Esophagus (tissue), 2 donors: Measurements from ENCODE around the gene TSPAN33. TPM values are rescaled to one million over a fixed set of nuclear protein-coding genes. Genes with fewer than 3 reads are reported as not detected.

Experiments
- H3K27ac ChIP-seq, 2 donors: one replicate each; pipeline ENCODE4 v1.5.1; 2013; ENCODE audit warnings: low read depth in 2 of 2, mild to moderate bottlenecking in 2 of 2, inconsistent platforms in 1 of 2, low read length in 1 of 2, moderate library complexity in 1 of 2
- H3K27me3 ChIP-seq, 2 donors: one replicate each; pipeline ENCODE4 v1.6.1; 2013; ENCODE audit warnings: low read length in 2 of 2, control low read depth in 1 of 2, mild to moderate bottlenecking in 1 of 2; ENCODE audit not compliant: insufficient read depth in 2 of 2, control insufficient read depth in 1 of 2
- H3K36me3 ChIP-seq, 2 donors: one replicate each; pipeline ENCODE4 v1.6.1; 2013; ENCODE audit warnings: low read length in 1 of 2; ENCODE audit not compliant: control insufficient read depth in 2 of 2, insufficient read depth in 2 of 2
- H3K4me1 ChIP-seq, 2 donors: one replicate each; pipeline ENCODE4 v1.6.1; 2013; ENCODE audit warnings: low read length in 1 of 2; ENCODE audit not compliant: control insufficient read depth in 2 of 2, insufficient read depth in 2 of 2
- H3K4me3 ChIP-seq, 2 donors: one replicate each; pipeline ENCODE4 v1.5.1; 2013; ENCODE audit warnings: low read length in 2 of 2, mild to moderate bottlenecking in 2 of 2, low read depth in 1 of 2, moderate library complexity in 1 of 2
- H3K9me3 ChIP-seq, 2 donors: one replicate each; pipeline ENCODE4 v1.6.1; 2013; ENCODE audit warnings: mild to moderate bottlenecking in 2 of 2, low read depth in 1 of 2, low read length in 1 of 2, moderate library complexity in 1 of 2; ENCODE audit not compliant: control insufficient read depth in 2 of 2, insufficient read depth in 1 of 2
- WGBS, 2 donors: extraction: QIAGEN DNeasy Blood & Tissue Kit; methylation state at CpG; one replicate each; pipeline ENCODE4 v1.1.7; 2013; 5-methylcytosine and 5-hydroxymethylcytosine counted together
- polyA plus RNA-seq, 2 donors: library from polyadenylated mRNA; stranded (reverse); fragments of 200-250 nt; gene quantifications; one replicate each; pipeline ENCODE4 v1.2.3, GENCODE V29; 2013
- donor health status: healthy with polysubstance abuse.
- donor health status: Bipolar disorder and iron deficiency.

Gene TSPAN33, protein sequence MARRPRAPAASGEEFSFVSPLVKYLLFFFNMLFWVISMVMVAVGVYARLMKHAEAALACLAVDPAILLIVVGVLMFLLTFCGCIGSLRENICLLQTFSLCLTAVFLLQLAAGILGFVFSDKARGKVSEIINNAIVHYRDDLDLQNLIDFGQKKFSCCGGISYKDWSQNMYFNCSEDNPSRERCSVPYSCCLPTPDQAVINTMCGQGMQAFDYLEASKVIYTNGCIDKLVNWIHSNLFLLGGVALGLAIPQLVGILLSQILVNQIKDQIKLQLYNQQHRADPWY
- 1 to 10 TPM; 1.8 to 3.8 TPM for polyA plus RNA-seq

DNA sequence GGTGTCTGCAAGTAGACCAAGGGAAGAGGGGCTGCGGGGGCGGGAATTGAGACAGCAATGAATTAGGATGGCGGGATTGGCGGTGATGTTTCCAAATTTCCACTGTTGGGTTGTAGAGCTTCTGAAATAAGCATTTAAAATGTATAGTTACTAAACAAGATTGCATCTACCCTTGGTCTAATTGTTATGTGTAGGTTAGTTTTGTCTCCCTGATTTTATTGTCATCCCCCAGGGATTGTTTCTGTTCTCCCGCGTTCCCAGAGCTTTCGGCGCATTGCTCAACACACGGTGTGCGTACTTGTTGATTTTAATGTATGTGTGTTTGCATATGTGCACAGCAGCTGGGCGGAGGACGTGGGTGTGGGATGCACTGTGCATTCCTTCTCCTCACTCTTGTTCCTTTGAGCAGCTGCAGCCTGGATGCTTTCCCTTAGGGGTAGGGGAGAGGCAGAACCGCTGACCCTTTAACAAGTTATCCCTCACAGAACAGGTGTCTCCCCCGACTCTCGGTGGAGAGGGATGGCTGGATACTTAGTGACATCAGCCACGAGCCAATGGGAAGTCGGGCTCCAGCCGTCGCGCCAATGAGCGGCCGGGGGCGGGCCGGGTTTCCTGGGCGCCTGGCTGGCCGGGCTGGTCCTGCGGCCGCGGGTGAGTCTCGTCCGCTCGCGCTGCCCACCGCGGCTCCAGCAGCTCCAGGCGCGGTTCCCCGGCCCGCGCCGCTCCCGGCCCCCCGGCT, at the start of gene TSPAN33:
Gene TSPAN33, plus strand, starts transcription at position 613 of the 739 bp plus-strand sequence. CDS start 274 bp downstream, outside the sequence.
- H3K27ac ChIP-seq: no peak within 1 kb of the TSS
- 1% methylated on average over 28 to 43 of the region's 43 CpGs for WGBS, 2 donors
- no peaks in the 10 kb centered on the region for H3K27me3 ChIP-seq

DNA sequence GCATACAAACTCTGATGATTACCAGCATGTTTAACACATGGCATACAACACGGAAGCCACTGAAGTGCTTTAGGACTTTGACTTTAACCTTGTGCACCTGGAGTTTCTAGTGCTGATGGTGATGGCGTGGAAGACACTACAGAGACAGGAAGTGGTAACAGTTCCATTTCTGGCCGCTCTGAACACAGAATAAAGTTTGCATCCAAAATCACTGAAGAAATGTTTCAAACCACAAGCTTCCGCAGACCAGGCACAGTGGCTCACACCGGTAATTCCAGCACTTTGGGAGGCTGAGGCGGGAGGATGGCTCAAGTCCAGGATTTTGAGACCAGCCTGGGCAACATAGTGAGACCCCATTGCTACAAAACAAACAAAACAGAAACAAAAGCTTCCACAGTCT, 49.2 kb upstream of the TSPAN33 start:
- Histone ChIP-seq H3K27ac (no peak overlapping the region), H3K27me3 (no peaks in the 10 kb centered on the region), H3K36me3 (no peaks in the 10 kb centered on the region), H3K4me3 (no peak overlapping the region), H3K4me1 (no peaks in the 10 kb centered on the region), H3K9me3 (no peaks in the 10 kb centered on the region)
- 63 to 70% methylated on average over 6 of the region's 6 CpGs for WGBS, 2 donors

More for the DNA sequence above, at the start of gene TSPAN33:
- Histone ChIP-seq H3K4me3 (peak within 1 kb of the TSS; percentile 45 to 74), H3K9me3 (no peaks in the 10 kb centered on the region), H3K36me3 (no peaks in the 10 kb centered on the region), H3K4me1 (peaks cover 3 to 5% of the 10 kb centered on the region in 2 donors)

DNA sequence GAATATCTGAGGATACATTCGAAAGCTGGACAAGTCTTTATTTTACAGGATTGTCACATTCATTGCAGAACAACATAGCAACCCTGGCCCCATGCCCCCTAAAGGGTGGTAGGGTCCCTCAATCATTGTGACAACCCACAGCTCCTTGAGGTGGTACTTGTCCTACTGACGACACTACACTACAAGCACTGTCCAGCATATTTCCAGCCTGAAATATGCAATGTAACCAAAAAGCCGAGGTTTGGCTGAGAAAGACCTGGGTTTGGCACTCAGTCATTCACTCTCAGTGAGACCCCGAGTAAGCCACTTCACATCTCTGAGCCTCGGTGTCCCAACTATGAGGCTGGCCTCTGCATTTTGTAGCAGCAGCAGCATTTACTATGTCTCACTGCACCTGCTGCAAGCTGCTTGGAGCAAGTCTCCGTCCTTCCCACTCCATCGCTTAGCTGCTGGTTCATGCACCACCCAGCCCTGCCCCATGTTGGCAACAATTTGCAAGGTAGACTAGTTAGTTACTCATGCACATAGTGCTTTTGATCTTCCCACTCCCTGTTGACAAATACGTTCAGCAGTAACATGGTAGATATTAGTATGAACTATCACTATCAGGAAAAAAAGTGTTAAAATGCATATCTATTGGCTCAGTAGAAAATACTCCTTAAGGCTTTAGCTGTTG, 46.0 kb upstream of the TSPAN33 start:
- Histone ChIP-seq H3K4me3 (no peak overlapping the region), H3K27ac (no peak overlapping the region), H3K4me1 (no peaks in the 10 kb centered on the region), H3K9me3 (no peaks in the 10 kb centered on the region), H3K36me3 (no peaks in the 10 kb centered on the region), H3K27me3 (no peaks in the 10 kb centered on the region)
- WGBS, 2 donors: 68 to 72% methylated on average over 8 of the region's 8 CpGs

DNA sequence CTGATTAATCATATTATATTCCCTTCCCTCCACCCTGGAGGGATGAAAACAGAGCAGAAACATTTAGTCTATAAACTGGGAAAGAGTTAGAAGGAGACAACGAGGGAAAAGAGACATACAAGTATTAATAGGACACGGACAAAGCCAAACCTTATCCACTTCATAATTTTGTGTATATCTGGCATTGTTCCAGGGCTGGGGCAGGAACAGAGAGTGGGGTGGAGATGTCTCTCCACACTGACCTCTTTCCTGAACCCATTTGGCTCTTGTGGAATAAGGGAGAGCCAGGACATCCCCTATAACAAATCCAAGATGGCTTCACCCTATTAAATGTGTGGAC, 43.7 kb upstream of the TSPAN33 start:
- Histone ChIP-seq H3K4me3 (no peak overlapping the region), H3K27me3 (no peaks in the 10 kb centered on the region), H3K9me3 (no peaks in the 10 kb centered on the region), H3K4me1 (no peaks in the 10 kb centered on the region), H3K36me3 (no peaks in the 10 kb centered on the region), H3K27ac (no peak overlapping the region)
- WGBS, 2 donors: 45 to 53% methylated on average over 2 of the region's 2 CpGs

DNA sequence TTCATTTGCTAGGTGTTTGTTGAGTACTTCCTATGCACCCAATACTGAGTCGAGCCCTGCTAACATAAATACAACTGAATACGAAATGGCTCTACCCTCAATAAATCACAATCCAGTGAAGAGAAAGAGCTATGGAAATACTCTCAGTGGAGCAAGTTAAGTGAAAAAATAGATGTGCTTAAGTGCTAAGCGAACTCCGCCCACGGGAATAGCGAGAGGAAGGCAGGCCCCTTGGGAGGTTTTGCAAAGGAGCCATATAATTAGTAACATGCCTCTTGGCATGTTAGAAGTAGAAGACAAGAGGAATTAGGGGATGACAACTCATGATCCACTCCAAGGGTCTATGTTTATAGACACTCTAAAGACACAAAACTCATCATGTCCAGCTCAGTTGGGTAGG, 42.8 kb upstream of the TSPAN33 start:
- H3K27me3 ChIP-seq: no peaks in the 10 kb centered on the region
- H3K36me3 ChIP-seq: no peaks in the 10 kb centered on the region
- no peak overlapping the region for H3K4me3 ChIP-seq
- H3K4me1 ChIP-seq: no peaks in the 10 kb centered on the region
- no peak overlapping the region for H3K27ac ChIP-seq
- no peaks in the 10 kb centered on the region for H3K9me3 ChIP-seq
- 77 to 79% methylated on average over 6 of the region's 6 CpGs for WGBS, 2 donors

DNA sequence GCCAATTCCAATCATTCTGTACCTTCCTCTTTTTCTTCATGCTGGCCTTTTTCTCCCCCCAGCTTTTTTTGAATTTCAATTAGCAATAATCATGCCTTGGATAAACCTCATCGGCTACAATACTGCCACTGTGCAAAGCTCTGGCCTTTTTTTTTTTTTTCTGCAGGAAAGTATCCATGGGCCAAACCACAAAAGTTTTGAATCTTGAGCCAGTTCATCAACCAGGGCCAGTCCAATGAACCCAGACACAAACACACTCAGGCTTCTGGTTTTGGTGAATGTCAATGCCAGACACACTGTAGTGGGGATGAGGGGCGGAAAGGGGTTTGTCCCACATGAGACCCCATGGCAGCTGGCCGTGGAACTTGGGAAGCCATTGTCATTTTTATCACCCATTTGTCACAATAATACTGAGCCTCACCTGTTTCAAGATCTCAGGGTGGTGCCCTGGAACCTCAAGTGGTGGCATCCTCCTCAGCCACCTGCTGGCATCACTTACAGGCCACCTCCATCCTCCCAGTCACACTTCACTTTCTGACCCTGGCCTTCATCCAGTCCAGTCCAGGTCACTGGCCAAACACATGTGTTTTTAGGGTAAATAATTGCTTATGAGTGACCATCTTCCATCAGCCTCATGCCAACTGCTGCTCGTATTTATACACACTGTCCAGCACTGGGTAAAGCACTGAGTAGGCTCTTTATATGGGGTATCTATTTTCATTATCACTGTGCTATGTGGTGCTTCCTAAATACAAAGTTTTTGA, 40.8 kb upstream of the TSPAN33 start:
- 89 to 92% methylated on average over 4 of the region's 4 CpGs for WGBS, 2 donors
- Histone ChIP-seq H3K27ac (no peak overlapping the region), H3K9me3 (no peaks in the 10 kb centered on the region), H3K4me3 (no peak overlapping the region), H3K36me3 (no peaks in the 10 kb centered on the region), H3K4me1 (no peaks in the 10 kb centered on the region), H3K27me3 (no peaks in the 10 kb centered on the region)

DNA sequence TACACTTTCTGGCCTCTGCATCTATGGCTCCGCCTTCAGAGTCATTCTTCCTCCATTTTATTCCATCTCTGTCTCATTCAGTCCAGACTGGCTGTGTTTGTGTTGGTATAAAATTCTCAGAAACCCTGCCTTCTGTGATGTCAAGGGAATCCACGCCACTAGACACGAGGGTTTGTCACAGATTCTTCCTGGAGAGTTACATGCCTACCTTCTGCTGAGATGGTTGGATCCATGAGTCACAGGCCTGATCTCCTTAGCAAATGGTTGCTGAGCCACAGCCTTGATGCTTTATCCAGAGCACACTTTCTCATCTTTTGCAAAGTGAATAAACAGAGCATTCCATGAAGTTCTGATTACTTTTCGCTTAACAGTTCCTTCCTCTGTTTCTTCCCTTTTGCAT, 35.9 kb upstream of the TSPAN33 start:
- Histone ChIP-seq H3K36me3 (no peaks in the 10 kb centered on the region), H3K27ac (no peak overlapping the region), H3K9me3 (no peaks in the 10 kb centered on the region), H3K4me3 (no peak overlapping the region), H3K27me3 (no peaks in the 10 kb centered on the region), H3K4me1 (no peaks in the 10 kb centered on the region)
- 84 to 91% methylated on average over 4 of the region's 4 CpGs for WGBS, 2 donors

DNA sequence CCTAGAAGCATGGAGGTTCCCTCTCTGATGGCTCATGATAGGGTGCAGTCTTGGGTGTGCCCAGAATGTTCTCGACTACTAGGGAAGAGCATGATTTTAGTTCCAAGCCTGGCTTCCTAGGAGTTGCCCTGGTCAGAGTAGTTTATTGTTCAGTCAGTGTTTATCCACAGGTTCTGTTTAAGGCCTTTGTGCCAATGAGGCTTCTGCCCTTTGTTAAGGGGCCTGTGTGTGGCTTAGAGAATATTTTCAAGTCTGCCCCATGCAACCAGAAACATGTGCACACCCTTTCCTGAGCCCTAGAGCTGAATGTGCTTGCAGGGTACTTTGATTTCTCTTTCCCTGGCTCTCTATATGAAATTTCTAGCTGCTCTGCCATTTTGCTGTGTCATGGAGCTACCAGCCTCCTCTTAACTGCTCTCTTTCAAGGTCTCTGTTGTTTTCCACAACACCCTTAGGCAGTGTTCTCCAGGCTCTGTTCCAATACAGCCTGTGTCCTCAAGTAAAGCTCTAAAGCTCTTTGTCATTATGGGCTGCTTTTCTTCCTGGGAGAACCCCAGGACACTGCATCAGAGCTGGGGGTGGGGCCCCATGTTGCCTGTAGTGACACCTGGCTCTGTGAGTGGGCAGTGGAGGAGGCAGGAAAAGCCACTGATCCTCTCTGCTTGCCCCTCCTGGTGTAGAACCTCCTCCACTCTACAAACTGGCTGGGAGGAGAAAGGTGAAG, 34.1 kb upstream of the TSPAN33 start:
- 73 to 81% methylated on average over 1 of the region's 1 CpG for WGBS, 2 donors
- Histone ChIP-seq H3K9me3 (no peaks in the 10 kb centered on the region), H3K4me3 (no peak overlapping the region), H3K4me1 (no peaks in the 10 kb centered on the region), H3K27me3 (no peaks in the 10 kb centered on the region), H3K27ac (peak overlapping the region; percentile 5 to 78), H3K36me3 (no peaks in the 10 kb centered on the region)

DNA sequence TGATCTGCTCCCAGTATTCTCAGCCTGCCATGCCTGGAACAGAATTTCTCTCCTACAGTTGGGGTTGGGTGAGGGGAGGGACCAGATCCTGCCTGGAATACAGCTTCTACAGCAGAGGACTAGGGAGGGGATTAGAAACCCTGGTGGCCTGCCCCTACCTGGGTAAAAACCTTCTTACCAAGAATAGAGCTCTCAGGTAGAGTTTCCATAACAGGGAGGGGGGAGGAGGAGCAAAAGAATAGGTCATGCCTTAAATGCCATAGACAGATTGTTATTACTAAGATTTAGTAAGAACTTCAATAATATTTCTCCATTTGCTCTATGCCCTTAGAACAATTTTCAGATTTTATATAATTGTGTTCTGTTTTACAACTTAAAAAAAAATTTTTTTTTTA, 33.5 kb upstream of the TSPAN33 start:
- H3K9me3 ChIP-seq: no peaks in the 10 kb centered on the region
- H3K36me3 ChIP-seq: no peaks in the 10 kb centered on the region
- no peaks in the 10 kb centered on the region for H3K4me1 ChIP-seq
- H3K27ac ChIP-seq: peak overlapping the region; percentile 1 to 64
- H3K4me3 ChIP-seq: no peak overlapping the region
- no peaks in the 10 kb centered on the region for H3K27me3 ChIP-seq
